ENCODE measurements around the gene RFX3. TPM values are rescaled to one million over a fixed set of nuclear protein-coding genes. Genes with fewer than 3 reads are reported as not detected.

RFX3 gene
- total RNA-seq, 1 donor from 2014 or later, result 1.6 TPM

- no peak overlapping the region for H3K4me3 ChIP-seq (ENCODE audit: low read depth, low read length)
- TF ChIP-seq CTCF (conservative IDR thresholded peaks at IDR 0.05; ENCODE audit: low read depth, low read length), result no peak
- DNase-seq (ENCODE audit: low read depth), result no peak
Measured at GRCh38 chr9:3507395-3508077, 18.3 kb downstream of the RFX3 start.

GRCh38 chr9:3506164-3506563, 19.6 kb downstream of the RFX3 start:
- no peak overlapping the region for H3K4me3 ChIP-seq (ENCODE audit: low read depth, low read length)
- no peak for TF ChIP-seq CTCF (conservative IDR thresholded peaks at IDR 0.05; ENCODE audit: low read depth, low read length)
- DNase-seq (ENCODE audit: low read depth), result no peak

- DNase-seq (ENCODE audit: low read depth), result no peak
- no peak overlapping the region for H3K4me3 ChIP-seq (ENCODE audit: low read depth, low read length)
- TF ChIP-seq CTCF (conservative IDR thresholded peaks at IDR 0.05; ENCODE audit: low read depth, low read length), result no peak
Measured at GRCh38 chr9:3502560-3503398, 23.0 kb downstream of the RFX3 start.

- no peak overlapping the region for H3K4me3 ChIP-seq (ENCODE audit: low read depth, low read length)
- DNase-seq (ENCODE audit: low read depth), result no peak
- no peak for TF ChIP-seq CTCF (conservative IDR thresholded peaks at IDR 0.05; ENCODE audit: low read depth, low read length)
Measured at GRCh38 chr9:3500044-3500443, 25.8 kb downstream of the RFX3 start.

- TF ChIP-seq CTCF (conservative IDR thresholded peaks at IDR 0.05; ENCODE audit: low read depth, low read length), result no peak
- no peak for DNase-seq (ENCODE audit: low read depth)
- no peak overlapping the region for H3K4me3 ChIP-seq (ENCODE audit: low read depth, low read length)
Measured at GRCh38 chr9:3498691-3499090, 27.1 kb downstream of the RFX3 start.

GRCh38 chr9:3497857-3498256, 27.9 kb downstream of the RFX3 start:
- TF ChIP-seq CTCF (conservative IDR thresholded peaks at IDR 0.05; ENCODE audit: low read depth, low read length), result no peak
- H3K4me3 ChIP-seq (ENCODE audit: low read depth, low read length), result no peak overlapping the region
- DNase-seq (ENCODE audit: low read depth), result no peak
